B cell (primary cell): ENCODE results near the gene MACROH2A1.

Experiments used
- CTCF ChIP-seq: fragments of 200-600 bp; IDR thresholded peaks from one replicate; pipeline ENCODE4 v1.8.0; 2022; ENCODE audit warnings: antibody characterized with exemption, mild to moderate bottlenecking
- EZH2 ChIP-seq: IDR thresholded peaks from 2 replicates; pipeline ENCODE4 v1.6.1; 2012; ENCODE audit warnings: borderline replicate concordance, low read depth, mild to moderate bottlenecking, moderate library complexity, low read length; ENCODE audit not compliant: insufficient read depth, poor library complexity, severe bottlenecking

- TF ChIP-seq CTCF (no peak), EZH2 (no peak)
Measured at GRCh38 chr5:135353952-135354721, 44.9 kb downstream of the MACROH2A1 start.
